ENCODE measurements around the gene SEMA3D.

DNA sequence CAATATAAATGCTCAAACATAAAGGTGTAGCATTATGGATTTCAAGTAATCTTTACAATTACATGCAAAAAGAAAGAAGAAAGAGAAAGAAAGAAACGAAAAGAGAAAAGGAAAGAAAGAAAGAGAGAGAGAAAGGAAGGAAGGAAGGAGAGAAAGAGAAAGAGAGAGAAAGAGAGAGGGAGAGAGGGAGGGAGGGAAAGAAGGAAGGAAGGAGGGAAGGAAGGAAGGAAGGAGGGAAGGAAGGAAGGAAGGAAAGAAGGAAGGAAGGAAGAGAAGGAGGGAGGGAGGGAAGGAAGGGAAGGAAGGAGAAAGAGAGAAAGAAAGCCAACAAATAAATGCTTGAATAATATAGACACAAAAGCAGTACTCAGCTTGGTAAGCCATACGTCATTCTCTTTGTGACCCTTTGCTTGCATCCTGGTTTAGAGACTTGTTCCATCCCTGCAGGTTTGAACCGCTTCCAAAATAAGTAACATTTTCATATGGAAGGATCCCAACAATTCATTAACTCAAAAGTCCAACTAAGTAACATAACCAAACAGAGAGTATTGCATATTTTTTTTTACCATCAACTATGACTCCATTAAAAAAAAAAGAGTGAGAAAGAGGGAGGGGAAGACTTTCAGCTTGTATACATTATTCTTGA is 95.8 kb downstream of the SEMA3D start:
- no peak for TF ChIP-seq RAD21 (IDR thresholded peaks at IDR 0.05)
- no peak for TF ChIP-seq ATF3 (IDR thresholded peaks at IDR 0.05)
- TF ChIP-seq JUND (IDR thresholded peaks at IDR 0.05): no peak
- no peak for TF ChIP-seq CTCF (IDR thresholded peaks at IDR 0.05; ENCODE audit: low read depth, low read length, missing input control)
- TF ChIP-seq YY1 (IDR thresholded peaks at IDR 0.05): no peak
- no peak for TF ChIP-seq REST (IDR thresholded peaks at IDR 0.05)
- TF ChIP-seq EGR1 (IDR thresholded peaks at IDR 0.05; ENCODE audit: low read depth in 2 of 2): no peak
- no peak for TF ChIP-seq GABPA (IDR thresholded peaks at IDR 0.05 in 1 of 2, conservative IDR thresholded peaks at IDR 0.05 in 1 of 2)
- TF ChIP-seq TAF1 (conservative IDR thresholded peaks at IDR 0.05): no peak
- TF ChIP-seq, protein P1, sequence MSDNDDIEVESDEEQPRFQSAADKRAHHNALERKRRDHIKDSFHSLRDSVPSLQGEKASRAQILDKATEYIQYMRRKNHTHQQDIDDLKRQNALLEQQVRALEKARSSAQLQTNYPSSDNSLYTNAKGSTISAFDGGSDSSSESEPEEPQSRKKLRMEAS (IDR thresholded peaks at IDR 0.05): no peak
- TF ChIP-seq, protein P2, sequence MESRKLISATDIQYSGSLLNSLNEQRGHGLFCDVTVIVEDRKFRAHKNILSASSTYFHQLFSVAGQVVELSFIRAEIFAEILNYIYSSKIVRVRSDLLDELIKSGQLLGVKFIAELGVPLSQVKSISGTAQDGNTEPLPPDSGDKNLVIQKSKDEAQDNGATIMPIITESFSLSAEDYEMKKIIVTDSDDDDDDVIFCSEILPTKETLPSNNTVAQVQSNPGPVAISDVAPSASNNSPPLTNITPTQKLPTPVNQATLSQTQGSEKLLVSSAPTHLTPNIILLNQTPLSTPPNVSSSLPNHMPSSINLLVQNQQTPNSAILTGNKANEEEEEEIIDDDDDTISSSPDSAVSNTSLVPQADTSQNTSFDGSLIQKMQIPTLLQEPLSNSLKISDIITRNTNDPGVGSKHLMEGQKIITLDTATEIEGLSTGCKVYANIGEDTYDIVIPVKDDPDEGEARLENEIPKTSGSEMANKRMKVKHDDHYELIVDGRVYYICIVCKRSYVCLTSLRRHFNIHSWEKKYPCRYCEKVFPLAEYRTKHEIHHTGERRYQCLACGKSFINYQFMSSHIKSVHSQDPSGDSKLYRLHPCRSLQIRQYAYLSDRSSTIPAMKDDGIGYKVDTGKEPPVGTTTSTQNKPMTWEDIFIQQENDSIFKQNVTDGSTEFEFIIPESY (IDR thresholded peaks at IDR 0.05): no peak
- no peak for TF ChIP-seq RXRA (IDR thresholded peaks at IDR 0.05)

Data from liver (tissue), 3 donors.